Stimulated activated CD8-positive, alpha-beta memory T cell treated with anti-CD3 and anti-CD28 coated beads, Interleukin-15, amount 100 ng/mL, for 4 hours (primary cell): Measurements from ENCODE around the gene TAS1R3.
"Not testable (repeated sequence)": the region's sequence is repeated elsewhere in the genome, so short reads cannot be mapped to it uniquely, and the experiment has no call there.

Experiments used
- DNase-seq, 2 donors: peaks; one replicate each; pipeline ENCODE4 v3.0.0-alpha.2; 2020; ENCODE audit warnings: low read depth in 2 of 2

The TAS1R3 gene

DNA sequence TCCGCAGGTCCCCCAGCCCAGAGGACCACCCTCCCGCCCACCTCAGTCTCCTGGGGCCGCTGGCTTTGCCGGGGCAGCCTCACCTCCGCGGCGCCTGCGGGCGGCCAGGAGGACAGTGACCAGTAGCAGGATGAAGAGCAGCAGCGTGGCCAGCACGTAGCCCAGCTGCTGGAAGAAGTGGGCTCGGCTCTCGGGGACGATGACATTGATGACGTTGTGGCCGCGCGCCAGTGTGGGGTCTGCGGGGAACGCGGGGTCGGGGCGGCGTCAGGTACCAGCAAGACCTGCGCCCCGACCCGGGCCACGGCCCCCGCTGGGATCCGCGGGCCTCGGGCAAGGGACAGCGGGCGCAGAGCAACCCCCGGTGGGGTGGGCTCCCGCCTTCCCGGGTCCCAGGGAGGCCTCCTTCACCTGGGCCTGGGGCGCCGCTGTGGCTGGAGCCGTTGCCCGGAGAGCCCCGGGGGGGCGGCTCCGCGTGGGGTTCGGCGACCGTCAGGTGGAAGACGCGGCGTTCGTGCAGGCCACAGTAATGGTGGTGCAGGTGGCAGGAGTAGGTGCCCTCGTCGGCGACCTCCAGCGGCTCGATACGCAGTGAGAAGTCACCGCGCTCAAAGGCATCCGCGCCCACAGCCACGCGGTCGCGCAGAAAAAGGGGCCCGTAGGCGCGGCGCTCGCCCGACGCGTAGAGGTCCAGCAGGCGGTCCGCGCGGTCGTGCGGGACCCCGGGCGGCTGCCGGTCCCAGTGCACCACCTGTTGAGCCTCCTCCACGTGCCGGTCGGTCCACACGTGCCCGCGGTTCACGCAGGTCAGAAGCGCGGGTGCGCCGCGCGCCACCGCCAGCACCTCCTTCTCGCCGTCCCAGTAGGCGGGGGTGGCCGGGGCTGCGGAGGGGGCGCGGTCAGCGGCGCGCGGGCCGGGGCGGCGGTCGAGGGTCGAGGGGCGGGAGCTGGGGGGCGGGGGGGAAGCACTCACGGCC lies 23.5 kb downstream of the TAS1R3 start:
- no peak for DNase-seq

DNA sequence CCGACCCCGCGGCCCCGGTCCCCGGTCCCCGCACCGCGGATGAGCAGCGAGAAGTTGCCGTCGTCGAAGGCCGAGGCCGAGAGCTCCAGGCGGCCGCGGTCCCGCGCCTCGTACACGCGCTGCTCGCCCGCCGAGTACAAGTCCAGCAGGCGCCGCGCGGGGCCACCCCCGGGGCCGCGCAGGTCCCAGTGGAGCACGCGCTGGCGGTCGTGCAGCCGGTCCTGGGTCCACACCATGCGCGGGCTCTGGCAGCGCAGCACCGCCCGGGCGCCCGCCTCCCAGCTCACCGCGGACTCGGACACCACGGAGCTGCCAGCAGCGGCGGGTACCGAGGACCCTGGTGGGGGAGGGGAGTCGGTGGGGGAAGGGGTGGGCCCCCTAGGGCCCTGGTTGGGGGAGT lies 24.3 kb downstream of the TAS1R3 start:
- DNase-seq: no peak

DNA sequence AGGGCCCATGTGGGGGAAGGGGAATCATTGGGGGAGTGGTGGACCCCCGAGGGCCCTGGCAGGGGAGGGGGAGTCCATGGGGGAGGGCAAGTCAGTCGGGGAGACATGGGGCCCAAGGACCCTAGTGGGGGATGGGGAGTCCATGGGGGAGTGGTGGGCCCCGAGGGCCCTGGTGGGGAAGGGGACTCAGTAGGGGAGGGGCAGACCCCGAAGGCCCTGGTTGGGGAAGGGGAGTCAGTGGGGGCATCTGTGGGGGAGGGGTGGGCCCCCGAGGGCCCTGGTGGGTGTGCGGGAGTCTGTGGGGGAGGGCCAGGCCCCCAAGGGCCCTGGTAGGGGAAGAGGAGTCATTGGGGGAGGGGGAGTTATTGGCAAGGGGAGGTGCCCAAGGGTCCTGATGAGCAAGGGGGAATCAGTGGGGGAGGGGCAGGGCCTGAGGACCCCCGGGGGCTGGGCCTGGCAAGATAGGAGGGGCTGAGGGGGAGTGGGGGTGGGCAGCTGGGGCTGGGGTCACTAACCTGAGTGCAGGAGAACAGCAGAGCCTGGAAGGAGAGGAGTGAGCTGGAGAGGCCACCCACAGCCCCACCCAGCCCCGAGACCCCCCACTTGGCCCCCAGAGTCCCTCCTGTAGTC lies 25.2 kb downstream of the TAS1R3 start:
- DNase-seq: no peak

DNA sequence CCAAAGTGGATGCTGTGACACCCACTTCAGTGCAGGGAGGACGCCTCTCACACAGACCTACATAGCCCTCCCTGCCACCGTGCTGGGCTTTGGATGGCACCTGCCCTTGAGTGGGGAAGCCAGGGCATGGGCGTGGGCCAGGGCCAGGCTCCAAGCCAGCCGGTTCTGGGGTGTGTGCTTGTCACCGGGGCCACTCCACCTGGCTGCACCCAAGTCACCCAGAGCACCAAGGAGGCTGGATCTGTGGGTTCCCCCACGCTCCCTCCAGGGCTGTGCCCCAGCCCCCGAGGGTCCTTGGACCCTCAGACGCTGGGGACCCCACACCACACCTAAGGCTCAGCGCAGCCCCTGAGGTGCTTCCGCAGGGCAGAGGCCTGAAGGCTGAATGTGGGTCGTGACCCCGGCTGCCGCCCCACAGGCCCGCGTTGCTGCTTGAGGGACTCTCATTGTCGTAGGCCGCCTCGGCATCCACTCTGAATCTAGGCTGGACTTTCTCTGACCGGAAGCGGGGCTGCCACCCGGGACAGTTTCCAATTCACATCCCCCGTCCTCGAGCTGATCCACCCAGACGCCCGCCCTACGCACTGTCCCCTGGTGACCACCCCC lies 25.8 kb downstream of the TAS1R3 start:
- no peak for DNase-seq

DNA sequence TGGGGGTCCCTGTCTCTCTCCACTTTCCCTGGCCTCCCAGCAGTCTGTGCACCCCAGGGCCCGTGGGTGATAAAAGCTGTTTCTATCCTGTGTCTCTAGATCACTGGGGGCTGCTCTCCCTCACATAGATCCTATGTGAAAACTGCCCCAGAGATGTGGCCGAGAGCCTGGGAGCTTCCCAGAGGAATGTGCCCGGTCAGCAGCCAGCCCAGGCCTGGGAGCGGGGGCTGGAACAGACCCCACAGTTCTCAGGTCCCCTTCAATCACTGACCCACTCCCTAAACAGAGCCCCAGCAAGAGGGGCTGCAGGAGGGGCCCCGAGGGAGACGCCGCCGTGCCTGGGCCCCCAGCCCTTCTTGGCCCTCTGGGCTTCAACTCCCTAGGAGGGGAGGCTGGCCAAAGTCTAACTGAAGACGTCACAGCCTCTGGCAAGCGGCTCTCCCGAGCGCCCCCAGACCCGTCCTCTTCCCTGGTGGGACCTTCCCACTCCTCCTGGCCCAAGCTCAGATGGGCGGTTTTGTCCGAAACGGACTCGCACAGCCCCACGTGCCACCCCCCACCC lies 26.9 kb downstream of the TAS1R3 start:
- DNase-seq: no peak

DNA sequence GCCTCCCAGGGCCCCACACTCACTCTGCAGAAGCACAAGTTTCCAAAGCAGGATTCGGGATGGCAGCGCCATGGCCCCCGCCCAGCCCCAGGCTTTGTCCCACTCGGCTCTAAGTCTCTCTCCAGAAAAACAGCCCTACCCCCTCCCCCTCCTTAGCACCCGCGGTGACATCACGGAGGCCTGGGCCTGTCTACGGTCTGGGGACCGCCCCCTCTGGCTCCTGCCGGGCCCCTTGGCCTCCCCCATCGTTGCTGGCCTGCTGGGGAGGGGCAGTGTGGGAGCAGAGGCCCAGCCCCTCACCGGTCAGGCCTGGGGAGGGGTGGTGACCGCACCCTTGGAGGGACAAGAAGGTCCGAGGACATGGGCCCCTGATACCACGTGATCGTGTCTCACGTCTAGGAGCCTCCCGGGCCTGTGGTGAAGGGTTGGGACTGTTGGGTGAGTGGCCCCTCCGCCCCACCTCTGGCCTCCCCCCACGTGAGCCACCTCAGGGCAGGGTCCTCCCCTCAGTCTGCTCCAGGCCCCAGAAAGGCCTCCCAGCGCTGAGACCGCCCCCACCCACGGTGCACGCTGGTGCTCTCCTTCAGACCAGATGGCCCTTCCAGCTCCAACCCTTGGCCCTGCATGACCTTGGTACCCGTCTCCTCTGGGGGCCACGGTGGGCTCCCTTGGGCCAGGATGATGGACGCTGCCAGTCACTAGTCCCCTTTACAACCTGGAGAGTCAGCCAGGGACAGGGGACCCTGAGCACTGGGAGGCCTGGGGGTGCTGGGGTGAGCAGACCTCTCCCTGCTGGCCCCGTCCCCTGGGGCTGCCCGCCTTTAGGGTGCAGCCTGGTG lies 27.6 kb downstream of the TAS1R3 start, which contains the start of gene MXRA8:
Gene MXRA8 (minus strand): TSS at position 123 of the 839 bp plus-strand sequence. CDS start 51 bp downstream, at position 72.
- DNase-seq: no peak

DNA sequence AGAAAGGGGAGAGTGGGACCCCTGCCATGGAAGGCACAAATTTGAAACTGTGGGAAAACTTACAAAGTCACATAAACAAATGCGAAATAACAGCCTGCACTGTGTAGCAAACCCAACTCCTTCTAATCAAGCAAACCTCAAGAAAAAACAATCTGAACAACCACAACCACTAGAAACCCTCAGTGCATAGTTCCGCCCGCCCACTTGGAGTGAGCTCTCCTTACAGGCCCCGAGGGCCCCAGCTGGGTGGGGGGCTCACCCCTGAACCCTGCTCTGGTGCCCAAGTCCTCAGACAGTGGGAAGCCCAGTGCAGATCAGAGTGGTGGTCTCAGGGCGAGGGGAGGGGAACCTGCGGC lies 28.2 kb downstream of the TAS1R3 start:
- no peak for DNase-seq

DNA sequence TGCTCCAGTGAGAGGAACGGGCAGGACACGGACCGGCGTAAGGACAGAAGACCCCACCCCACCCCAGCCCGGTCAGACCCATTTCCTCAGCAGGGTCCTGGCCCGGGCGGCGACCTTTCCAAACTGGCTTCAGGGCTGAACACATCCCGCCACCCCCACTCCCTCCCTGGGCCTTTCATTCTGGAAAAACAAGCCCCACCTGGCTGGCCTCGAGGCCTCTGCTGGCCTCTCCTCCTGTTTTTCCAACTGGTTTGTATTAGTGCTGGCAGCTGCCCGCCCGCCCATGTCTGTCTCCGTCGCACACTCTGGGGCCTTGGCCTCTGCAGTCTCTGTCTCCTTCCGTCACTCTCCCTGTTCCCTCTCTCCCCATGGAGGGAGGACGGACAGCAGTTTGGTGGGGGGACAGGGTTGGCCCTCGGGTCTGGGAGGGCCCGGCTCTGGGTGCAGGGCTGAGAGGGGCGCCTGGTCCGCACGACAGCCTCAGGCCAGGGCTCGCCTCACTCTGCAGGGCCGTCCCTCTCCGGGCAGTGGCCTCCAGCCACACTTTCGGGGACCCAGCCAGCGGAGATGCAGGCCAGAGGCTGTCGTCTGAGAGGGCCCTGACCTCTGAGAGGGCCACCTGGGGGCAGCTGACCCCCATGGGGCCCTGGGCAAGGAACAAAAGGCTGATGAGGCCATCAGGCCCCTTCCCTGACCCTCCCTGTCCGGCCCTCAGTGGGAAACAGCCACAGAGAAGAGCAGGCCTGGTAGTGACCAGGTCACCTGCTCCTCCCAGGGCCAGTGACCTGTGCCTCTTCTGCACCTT lies 28.8 kb downstream of the TAS1R3 start:
- DNase-seq: no peak

DNA sequence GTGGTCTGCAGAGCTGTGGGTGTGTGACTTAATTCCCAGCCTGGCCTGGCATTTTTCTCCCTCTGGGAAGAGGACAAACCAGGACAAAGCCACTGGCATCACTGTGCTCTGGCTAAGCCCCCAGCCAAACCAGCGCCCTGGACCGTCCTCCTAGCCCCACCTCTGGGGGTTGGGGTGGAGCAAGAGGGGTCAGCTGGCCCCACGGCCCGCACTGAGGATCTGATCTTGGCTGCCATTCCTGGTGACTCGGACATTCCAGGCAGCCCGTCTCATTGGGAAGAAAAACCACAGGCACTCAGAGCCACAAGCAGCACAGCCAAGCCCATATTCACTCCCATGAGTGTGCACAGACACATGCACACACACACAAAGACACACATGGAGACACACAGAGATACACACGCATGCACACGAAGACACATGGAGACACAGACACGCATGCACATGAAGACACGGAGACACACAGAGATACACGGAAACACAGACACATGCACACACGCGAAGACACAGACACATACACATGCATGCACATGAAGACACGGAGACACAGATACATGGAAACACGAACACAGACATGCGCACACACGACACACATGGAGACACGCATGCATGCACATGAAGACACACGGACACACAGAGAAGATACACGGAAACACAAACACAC lies 29.6 kb downstream of the TAS1R3 start:
- no peak for DNase-seq

DNA sequence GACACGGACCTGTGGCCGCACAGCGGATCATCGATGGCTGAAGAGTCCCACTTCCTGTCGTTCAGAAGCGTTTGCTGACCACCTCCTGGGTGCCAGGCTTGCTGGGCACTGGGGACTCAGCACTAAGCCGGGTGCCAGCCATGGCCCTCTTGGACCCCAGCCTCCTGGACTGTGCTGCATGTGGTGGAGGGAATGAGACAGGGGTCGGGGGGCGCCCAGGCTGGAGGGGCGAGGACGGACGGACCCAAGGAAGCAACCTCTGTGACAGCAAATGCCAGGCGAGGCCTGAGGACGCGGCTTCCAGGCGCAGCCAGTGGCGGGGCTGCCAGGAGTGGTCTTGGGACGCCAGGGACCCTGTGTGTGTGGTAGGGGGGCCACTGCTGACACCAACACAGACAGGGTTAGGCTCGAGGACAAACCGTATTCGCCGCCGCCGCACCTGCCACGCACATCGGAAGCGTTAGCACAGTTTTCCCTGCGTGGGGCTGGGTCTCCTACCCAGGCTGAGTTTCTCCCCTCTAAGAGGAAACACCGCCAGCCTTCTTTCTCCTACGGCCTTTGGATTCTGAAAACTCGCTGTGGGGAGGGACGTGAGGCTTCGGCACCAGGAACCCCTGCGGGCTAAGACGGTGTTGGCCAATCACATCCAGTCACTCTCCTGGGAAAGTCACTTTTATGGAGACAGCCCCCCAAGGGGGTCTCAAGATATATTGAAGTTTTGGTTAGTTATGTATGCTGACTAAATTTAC lies 30.3 kb downstream of the TAS1R3 start:
- no peak for DNase-seq

DNA sequence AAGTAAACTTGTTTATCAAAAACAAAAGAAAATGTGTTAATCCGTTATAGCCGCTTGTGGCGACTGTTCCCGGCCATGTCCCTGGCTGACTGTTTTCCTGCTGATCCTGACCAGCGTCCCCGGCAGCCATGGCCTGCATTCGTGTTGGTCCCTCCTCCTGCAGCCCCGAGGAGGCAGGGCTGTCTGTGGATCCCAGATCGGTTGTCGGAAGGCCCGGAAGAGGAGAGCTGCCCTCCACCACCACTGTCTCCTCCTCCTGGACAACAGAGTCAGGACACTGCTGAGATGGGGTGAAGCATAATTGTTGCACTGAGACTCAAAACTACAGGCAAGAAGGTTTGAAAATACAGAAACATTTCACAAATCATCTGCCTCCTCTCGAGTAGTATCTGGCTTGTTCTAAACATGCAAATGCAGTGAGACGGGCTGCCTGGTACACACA lies 30.9 kb downstream of the TAS1R3 start:
- DNase-seq: no peak

DNA sequence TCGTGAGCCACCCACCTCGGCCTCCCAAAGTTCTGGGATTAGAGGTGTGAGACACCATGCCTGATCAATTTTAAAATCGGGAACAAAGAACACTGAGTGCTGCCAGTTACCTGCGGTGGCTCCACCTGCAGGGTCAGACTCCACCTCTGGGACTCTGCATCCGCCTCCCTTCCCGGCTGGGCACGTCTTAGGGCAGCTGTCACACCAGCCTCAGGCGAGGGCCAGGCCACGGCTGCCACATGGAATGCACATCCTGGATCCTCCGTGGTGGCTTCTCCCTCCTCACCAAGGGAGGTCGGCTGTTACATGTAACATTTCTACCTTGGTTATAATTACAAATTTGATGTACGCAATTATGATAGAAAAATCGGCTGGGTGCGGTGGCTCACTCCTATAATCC lies 33.2 kb downstream of the TAS1R3 start:
- no peak for DNase-seq

DNA sequence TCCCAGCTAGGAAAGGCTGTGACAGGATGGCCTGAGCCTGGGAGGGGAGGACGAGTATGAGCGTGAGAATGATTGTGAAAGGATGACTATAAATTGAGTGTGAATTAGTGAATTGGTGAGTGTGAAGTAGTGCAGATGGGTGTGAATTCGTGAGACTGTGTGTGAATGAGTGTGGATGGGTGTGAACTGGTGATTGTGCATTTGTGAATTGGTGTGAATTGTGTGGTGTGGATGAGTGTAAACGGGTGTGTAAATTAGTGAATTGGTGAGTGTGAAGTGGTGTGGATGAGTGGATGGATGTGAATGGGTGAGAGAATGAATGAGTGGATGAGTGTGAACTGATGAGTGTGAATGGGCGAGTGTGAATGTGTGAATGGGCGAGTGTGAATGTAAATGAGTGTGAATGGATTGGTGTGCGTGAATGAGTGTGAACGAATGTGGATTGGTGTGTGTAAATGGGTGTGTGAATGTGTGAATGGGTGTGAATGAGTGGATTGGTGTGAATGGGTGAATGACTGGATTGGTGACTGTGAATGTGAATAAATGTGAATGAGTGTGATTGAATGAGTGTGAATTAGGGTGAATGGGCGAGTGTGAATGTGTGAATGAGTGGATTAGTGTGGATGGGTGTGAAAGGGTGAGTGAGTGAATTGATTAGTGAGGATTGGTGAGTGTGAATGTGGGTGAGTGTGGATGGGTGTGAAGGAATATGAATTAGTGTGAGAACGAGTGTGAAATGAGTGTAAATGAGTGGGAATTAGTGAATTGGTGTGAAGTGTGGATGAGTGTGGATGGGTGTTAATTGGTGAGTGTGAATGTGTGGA lies 35.0 kb downstream of the TAS1R3 start:
- DNase-seq: no peak

DNA sequence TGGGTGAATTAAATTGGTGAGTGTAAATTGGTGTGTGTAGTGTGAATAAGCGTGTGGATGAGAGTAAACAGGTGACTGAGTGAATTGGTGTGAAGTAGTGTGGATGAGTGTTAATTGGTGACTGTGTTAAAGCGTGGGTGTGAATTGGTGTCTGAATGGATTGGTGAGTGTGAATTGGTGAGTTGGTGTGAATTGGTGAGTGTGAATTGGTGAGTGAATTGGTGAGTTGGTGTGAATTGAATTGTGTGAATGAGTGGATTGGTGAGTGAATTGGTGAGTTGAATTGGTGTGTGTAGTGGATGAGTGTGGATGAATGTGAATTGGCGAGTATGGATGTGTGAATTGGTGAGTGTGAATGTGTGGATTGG lies 35.6 kb downstream of the TAS1R3 start:
- no peak for DNase-seq

DNA sequence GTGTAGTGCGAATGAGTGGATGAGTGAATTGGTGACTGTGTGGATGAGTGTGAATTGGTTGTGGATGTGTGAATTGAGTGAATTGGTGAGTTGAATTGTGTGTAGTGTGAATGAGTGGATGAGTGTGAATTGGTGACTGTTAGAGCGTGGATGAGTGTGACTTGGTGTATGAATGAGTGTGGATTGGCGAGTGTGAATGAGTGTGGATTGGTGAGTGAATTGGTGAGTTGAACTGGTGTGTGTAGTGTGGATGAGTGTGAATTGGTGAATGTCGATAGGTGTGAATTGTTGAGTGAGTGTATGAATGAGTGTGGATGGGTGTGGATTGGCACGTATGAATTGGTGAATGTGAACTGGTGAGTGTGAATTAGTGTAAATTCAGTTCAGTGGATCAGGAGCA lies 36.2 kb downstream of the TAS1R3 start:
- no peak for DNase-seq

DNA sequence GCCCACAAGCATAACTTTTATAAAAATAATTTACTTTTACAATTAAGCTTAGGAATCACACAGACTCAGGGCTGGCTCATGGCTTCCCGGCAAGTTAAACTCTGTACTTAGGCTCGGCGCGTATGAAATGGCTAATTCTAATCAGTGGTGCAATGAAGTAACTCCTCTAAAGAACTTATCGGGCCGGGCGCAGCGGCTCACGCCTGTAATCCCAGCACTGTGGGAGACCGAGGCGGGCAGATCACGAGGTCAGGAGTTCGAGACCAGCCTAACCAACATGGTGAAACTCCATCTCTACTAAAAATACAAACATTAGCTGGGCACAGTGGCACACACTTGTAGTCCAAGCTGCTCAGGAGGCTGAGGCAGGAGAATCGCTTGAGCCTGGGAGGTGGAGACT lies 39.0 kb downstream of the TAS1R3 start:
- DNase-seq: not testable (repeated sequence)

DNA sequence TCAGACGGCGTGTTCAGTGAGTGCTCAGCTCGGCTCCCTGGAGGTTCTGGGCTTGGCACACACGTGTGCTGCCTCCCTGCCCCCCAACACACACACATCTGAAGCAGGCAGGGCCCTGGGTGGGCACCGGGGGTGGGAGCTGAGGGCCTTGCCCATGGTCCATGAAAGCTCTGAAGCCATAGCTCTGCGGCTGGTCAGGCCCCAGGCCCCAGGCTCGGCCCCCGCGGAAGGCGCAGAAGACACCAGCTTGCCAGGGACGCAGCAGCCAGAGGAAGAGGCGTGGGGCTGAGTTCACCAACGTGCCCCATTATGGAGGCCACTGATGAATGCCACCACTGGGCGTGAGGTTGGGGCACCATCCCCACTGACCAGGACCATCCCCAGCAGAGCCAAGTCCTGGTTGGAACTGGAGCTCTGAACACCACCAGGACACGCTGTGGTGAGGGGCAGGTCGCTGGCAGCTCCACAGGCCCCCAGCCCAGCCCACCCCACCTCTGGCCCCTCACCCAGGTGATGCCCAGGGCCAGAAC lies 39.8 kb downstream of the TAS1R3 start:
- no peak for DNase-seq

DNA sequence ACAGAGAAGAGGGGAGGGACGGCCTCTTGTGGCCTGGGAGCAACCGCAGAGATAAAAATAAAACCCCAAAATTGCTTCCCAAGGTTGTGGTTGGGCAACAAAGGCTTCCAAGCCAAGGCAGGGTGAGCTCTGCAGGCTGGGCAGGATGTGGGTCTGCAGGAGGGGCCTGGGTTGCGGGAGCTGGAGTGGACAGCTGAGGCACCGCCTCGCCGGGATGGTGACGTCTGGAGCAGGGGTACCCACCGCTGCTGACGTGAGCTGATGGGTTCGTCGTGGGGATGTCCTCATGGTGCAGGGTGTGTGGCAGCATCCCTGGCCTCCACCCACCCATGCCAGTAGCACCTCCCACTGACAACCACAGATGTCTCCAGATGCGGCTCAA lies 40.3 kb downstream of the TAS1R3 start:
- peak in 1 of 2 donors; percentile 13 for DNase-seq
